Transverse colon (tissue), 4 donors: Measurements from ENCODE around the gene ZNF688. TPM values are rescaled to one million over a fixed set of nuclear protein-coding genes. Genes with fewer than 3 reads are reported as not detected.

ENCODE experiments used
- small RNA-seq, 4 donors: library from RNA; depleted of rRNA; stranded (forward); fragments of <200 nt; gene quantifications; one replicate each; pipeline ENCODE3, GENCODE V24; 2016
- total RNA-seq, 4 donors: library from RNA; depleted of rRNA; stranded (reverse); fragments of >200 nt; gene quantifications; one replicate each; pipeline ENCODE4 v1.1.0, GENCODE V29; 2016

ZNF688 gene
- total RNA-seq, 4 donors from 2014 or later: 22.9 to 64.3 (median 43.5) TPM

Small RNA genes within 50 kb of the gene (small RNA-seq; reads per million reads assigned to genes)
- 0 reads per million in 4 donors for gene AC093249.4

Other genes with a start within 250 kb of the ZNF688 start
- 10 to 100 TPM; 25.8 to 41.1 (median 33.0) TPM for gene CD2BP2, start 216.4 kb downstream of the ZNF688 start, total RNA-seq
- gene TBC1D10B, start 201.2 kb downstream of the ZNF688 start, total RNA-seq: 10 to 100 TPM; 32.5 to 62.9 (median 40.3) TPM
- 1 to 10 TPM in 1 of 4 donors, not detected in 3; 6.3 TPM for gene MYL11, start 196.9 kb downstream of the ZNF688 start, total RNA-seq
- gene SEPTIN1, start 189.2 kb downstream of the ZNF688 start, total RNA-seq: 1 to 10 TPM; 2.8 to 9.8 (median 4.8) TPM
- gene ZNF48, start 176.3 kb downstream of the ZNF688 start, total RNA-seq: 10 to 100 TPM in 1 of 4 donors, 1 to 10 TPM in 2, not detected in 1; 5.8 to 10.5 (median 7.0) TPM
- gene ZNF771, start 164.1 kb downstream of the ZNF688 start, total RNA-seq: 10 to 100 TPM in 3 of 4 donors, 1 to 10 TPM in 1; 7.4 to 28.1 (median 15.1) TPM
- 10 to 100 TPM; 35.2 to 74.1 (median 50.0) TPM for gene DCTPP1, start 141.7 kb downstream of the ZNF688 start, total RNA-seq
- gene SEPHS2, start 125.8 kb downstream of the ZNF688 start, total RNA-seq: 100 to 1,000 TPM in 3 of 4 donors, 10 to 100 TPM in 1; 86.7 to 218 (median 151) TPM
- 10 to 100 TPM in 2 of 4 donors, 1 to 10 TPM in 2; 1.8 to 33.7 (median 6.7) TPM for gene ITGAL, start 99.0 kb downstream of the ZNF688 start, total RNA-seq
- gene ZNF768, start 45.1 kb downstream of the ZNF688 start, total RNA-seq: 100 to 1,000 TPM in 1 of 4 donors, 10 to 100 TPM in 3; 54.7 to 116 (median 74.9) TPM
- gene ZNF747, start 36.9 kb downstream of the ZNF688 start, total RNA-seq: 10 to 100 TPM; 16.0 to 25.7 (median 16.8) TPM
- 10 to 100 TPM; 17.9 to 48.0 (median 23.2) TPM for gene ZNF764, start 13.3 kb downstream of the ZNF688 start, total RNA-seq
- 100 to 1,000 TPM in 1 of 4 donors, 10 to 100 TPM in 3; 17.2 to 131 (median 20.5) TPM for gene ZNF785, start 14.0 kb upstream of the ZNF688 start, total RNA-seq
- gene ZNF689, start 38.7 kb upstream of the ZNF688 start, total RNA-seq: 10 to 100 TPM in 1 of 4 donors, 1 to 10 TPM in 3; 3.4 to 77.1 (median 8.1) TPM
- gene PRR14, start 79.2 kb upstream of the ZNF688 start, total RNA-seq: 100 to 1,000 TPM in 2 of 4 donors, 10 to 100 TPM in 2; 42.9 to 154 (median 85.5) TPM
- gene FBRS, start 86.7 kb upstream of the ZNF688 start, total RNA-seq: 100 to 1,000 TPM in 1 of 4 donors, 10 to 100 TPM in 3; 54.6 to 114 (median 73.1) TPM
- 100 to 1,000 TPM in 1 of 4 donors, 10 to 100 TPM in 3; 43.8 to 135 (median 71.3) TPM for gene SRCAP, start 127.5 kb upstream of the ZNF688 start, total RNA-seq
- 100 to 1,000 TPM in 1 of 4 donors, 10 to 100 TPM in 3; 41.1 to 152 (median 66.4) TPM for gene PHKG2, start 176.7 kb upstream of the ZNF688 start, total RNA-seq
- gene CFAP119, start 190.3 kb upstream of the ZNF688 start, total RNA-seq: 10 to 100 TPM in 1 of 4 donors, 1 to 10 TPM in 3; 3.3 to 15.5 (median 6.0) TPM
- gene RNF40, start 190.6 kb upstream of the ZNF688 start, total RNA-seq: 100 to 1,000 TPM in 1 of 4 donors, 10 to 100 TPM in 3; 55.3 to 105 (median 77.8) TPM
- gene ZNF629, start 215.5 kb upstream of the ZNF688 start, total RNA-seq: 10 to 100 TPM; 13.5 to 29.9 (median 16.4) TPM